Neuronal stem cell (in vitro differentiated cells): ENCODE results near the gene AFF3.

Source experiments
- DNase-seq: peaks from one replicate; pipeline ENCODE4 v3.0.0-alpha.2; 2013; ENCODE audit warnings: low spot score
- H2AFZ ChIP-seq: one replicate; pipeline ENCODE4 v1.6.1; 2013; ENCODE audit warnings: mild to moderate bottlenecking, low read length, inconsistent platforms
- H2AK5ac ChIP-seq: 2 replicates; pipeline ENCODE4 v1.6.1; 2013; ENCODE audit warnings: low read depth, mild to moderate bottlenecking, inconsistent platforms, low read length, moderate library complexity, mixed read lengths
- H2BK120ac ChIP-seq: 2 replicates; pipeline ENCODE4 v1.6.1; 2013; ENCODE audit warnings: low read depth, mild to moderate bottlenecking, inconsistent platforms, low read length, moderate library complexity, mixed read lengths
- H2BK12ac ChIP-seq: one replicate; pipeline ENCODE4 v1.6.1; 2013; ENCODE audit warnings: low read length, inconsistent platforms
- H2BK15ac ChIP-seq: 2 replicates; pipeline ENCODE4 v1.6.1; 2013; ENCODE audit warnings: mild to moderate bottlenecking, low read length, inconsistent platforms, mixed read lengths
- H2BK5ac ChIP-seq: one replicate; pipeline ENCODE4 v1.6.1; 2013; ENCODE audit warnings: inconsistent platforms, mild to moderate bottlenecking, low read length, moderate library complexity
- H3K14ac ChIP-seq: one replicate; pipeline ENCODE4 v1.6.1; 2013; ENCODE audit warnings: low read length, inconsistent platforms
- H3K18ac ChIP-seq: 2 replicates; pipeline ENCODE4 v1.6.1; 2013; ENCODE audit warnings: low read length, inconsistent platforms
- H3K23ac ChIP-seq: 2 replicates; pipeline ENCODE4 v1.6.1; 2013; ENCODE audit warnings: low read depth, mild to moderate bottlenecking, mixed read lengths, low read length, inconsistent platforms; ENCODE audit not compliant: poor library complexity
- H3K27ac ChIP-seq: replicated peaks from 3 replicates; pipeline ENCODE4 v1.5.1; 2013; ENCODE audit warnings: low read length, inconsistent platforms
- H3K27me3 ChIP-seq, 3 experiments: 2 replicates each; pipeline ENCODE4 v1.6.1; 2013; ENCODE audit warnings: low read length in 3 of 3, mild to moderate bottlenecking in 2 of 3, inconsistent platforms in 1 of 3, low read depth in 1 of 3, mixed read lengths in 1 of 3, moderate library complexity in 1 of 3; ENCODE audit not compliant: control insufficient read depth in 3 of 3, insufficient read depth in 3 of 3
- H3K36me3 ChIP-seq, 2 donors: replicated peaks in 1 of 2; 2 replicates each; pipeline ENCODE4 v1.6.1; 2013; ENCODE audit warnings: low read length in 2 of 2; ENCODE audit not compliant: control insufficient read depth in 2 of 2, insufficient read depth in 2 of 2
- H3K4ac ChIP-seq: 2 replicates; pipeline ENCODE4 v1.6.1; 2013; ENCODE audit warnings: inconsistent platforms, mild to moderate bottlenecking, low read length, moderate library complexity
- H3K4me1 ChIP-seq, 2 donors: 1 replicate in 1 of 2; 2 replicates in 1 of 2; pipeline ENCODE4 v1.6.1; 2013; ENCODE audit warnings: low read length in 2 of 2, low read depth in 1 of 2; ENCODE audit not compliant: control insufficient read depth in 2 of 2, insufficient read depth in 1 of 2
- H3K4me2 ChIP-seq: one replicate; pipeline ENCODE4 v1.6.1; 2013; ENCODE audit warnings: mild to moderate bottlenecking, low read length, inconsistent platforms; ENCODE audit not compliant: insufficient read depth, poor library complexity, severe bottlenecking
- H3K4me3 ChIP-seq, 2 donors: 2 replicates each; pipeline ENCODE4 v1.5.1; 2013; ENCODE audit warnings: low read length in 2 of 2, mild to moderate bottlenecking in 2 of 2, inconsistent platforms in 1 of 2, moderate library complexity in 1 of 2
- H3K79me1 ChIP-seq: one replicate; pipeline ENCODE4 v1.6.1; 2013; ENCODE audit warnings: low read depth, mild to moderate bottlenecking, inconsistent platforms, low read length, moderate library complexity
- H3K9ac ChIP-seq: one replicate; pipeline ENCODE4 v1.6.1; 2013; ENCODE audit warnings: mild to moderate bottlenecking, low read depth, low read length, inconsistent platforms; ENCODE audit not compliant: poor library complexity
- H3K9me3 ChIP-seq, 2 donors: replicated peaks in 1 of 2; 2 replicates each; pipeline versions ENCODE3 to v1.6.1; 2013; ENCODE audit warnings: low read length in 2 of 2, mild to moderate bottlenecking in 2 of 2, inconsistent platforms in 1 of 2, low read depth in 1 of 2, mixed read lengths in 1 of 2, moderate library complexity in 1 of 2; ENCODE audit not compliant: control insufficient read depth in 2 of 2, insufficient read depth in 1 of 2
- H4K8ac ChIP-seq: one replicate; pipeline ENCODE4 v1.6.1; 2013; ENCODE audit warnings: low read depth, mild to moderate bottlenecking, inconsistent platforms, low read length, moderate library complexity
- H4K91ac ChIP-seq: one replicate; pipeline ENCODE4 v1.6.1; 2013; ENCODE audit warnings: low read length, low read depth, mild to moderate bottlenecking, inconsistent platforms; ENCODE audit not compliant: poor library complexity
- WGBS, 2 donors: extraction: QIAGEN DNeasy Blood & Tissue Kit; methylation state at CpG; one replicate each; pipeline ENCODE4 v1.1.7; 2013; ENCODE audit warnings: missing lambda C conversion rate in 2 of 2, mixed read lengths in 1 of 2; ENCODE audit not compliant: insufficient read length in 2 of 2, insufficient replicate concordance in 1 of 2; ENCODE audit errors: extremely low coverage in 2 of 2; 5-methylcytosine and 5-hydroxymethylcytosine counted together

AFF3 gene

GRCh38 chr2:99840831-99841230 lies 301.6 kb downstream of the AFF3 start:
- Histone ChIP-seq H3K9me3 (peaks cover 0 to 2% of the 10 kb centered on the region in 2 donors), H3K79me1 (no peaks in the 10 kb centered on the region), H2BK15ac (no peak overlapping the region), H2BK120ac (no peak overlapping the region), H3K9ac (no peak overlapping the region), H3K14ac (no peak overlapping the region), H3K4ac (no peak overlapping the region), H2BK5ac (no peak overlapping the region), H3K4me3 (no peak overlapping the region), H3K27ac (no peak overlapping the region), H3K23ac (no peak overlapping the region), H3K27me3 (no peaks in the 10 kb centered on the region), H3K36me3 (no peaks in the 10 kb centered on the region), H4K8ac (no peak overlapping the region), H4K91ac (no peak overlapping the region), H3K4me2 (no peak overlapping the region), H3K18ac (no peak overlapping the region), H2AFZ (no peak overlapping the region), H3K4me1 (no peaks in the 10 kb centered on the region), H2AK5ac (no peak overlapping the region), H2BK12ac (no peak overlapping the region)
- DNase-seq, result no peak
- WGBS, 2 donors, result no CpG with 5 or more reads among the region's 3 CpGs

GRCh38 chr2:99836690-99837605 lies 305.4 kb downstream of the AFF3 start:
- Histone ChIP-seq H2AK5ac (no peak overlapping the region), H3K4me2 (no peak overlapping the region), H2AFZ (no peak overlapping the region), H3K27me3 (no peaks in the 10 kb centered on the region), H3K14ac (no peak overlapping the region), H2BK15ac (no peak overlapping the region), H3K4ac (no peak overlapping the region), H4K8ac (no peak overlapping the region), H3K18ac (no peak overlapping the region), H3K79me1 (no peaks in the 10 kb centered on the region), H3K4me3 (no peak overlapping the region), H3K27ac (no peak overlapping the region), H3K9ac (no peak overlapping the region), H3K36me3 (no peaks in the 10 kb centered on the region), H2BK120ac (no peak overlapping the region), H2BK12ac (no peak overlapping the region), H4K91ac (no peak overlapping the region), H2BK5ac (no peak overlapping the region), H3K4me1 (no peaks in the 10 kb centered on the region), H3K23ac (no peak overlapping the region), H3K9me3 (peaks cover 0 to 2% of the 10 kb centered on the region in 2 donors)
- DNase-seq, result no peak
- WGBS, 2 donors, result no CpG with 5 or more reads among the region's 6 CpGs

GRCh38 chr2:99834426-99834825 lies 308.0 kb downstream of the AFF3 start:
- Histone ChIP-seq H3K36me3 (no peaks in the 10 kb centered on the region), H3K14ac (no peak overlapping the region), H4K8ac (no peak overlapping the region), H3K4me2 (no peak overlapping the region), H3K79me1 (no peaks in the 10 kb centered on the region), H3K18ac (no peak overlapping the region), H3K27ac (no peak overlapping the region), H3K23ac (no peak overlapping the region), H2AK5ac (no peak overlapping the region), H3K4ac (no peak overlapping the region), H2BK12ac (no peak overlapping the region), H2BK120ac (no peak overlapping the region), H2BK5ac (no peak overlapping the region), H3K27me3 (no peaks in the 10 kb centered on the region), H3K4me1 (no peaks in the 10 kb centered on the region), H3K4me3 (no peak overlapping the region), H2AFZ (no peak overlapping the region), H3K9me3 (no peaks in the 10 kb centered on the region), H2BK15ac (no peak overlapping the region), H4K91ac (no peak overlapping the region), H3K9ac (no peak overlapping the region)
- no peak for DNase-seq
- WGBS, 2 donors, result no CpG with 5 or more reads among the region's 6 CpGs

GRCh38 chr2:99833586-99834201 lies 308.7 kb downstream of the AFF3 start:
- Histone ChIP-seq H3K79me1 (no peaks in the 10 kb centered on the region), H3K14ac (no peak overlapping the region), H3K4me3 (no peak overlapping the region), H3K4ac (no peak overlapping the region), H4K8ac (no peak overlapping the region), H3K23ac (no peak overlapping the region), H2AFZ (no peak overlapping the region), H3K27me3 (no peaks in the 10 kb centered on the region), H3K4me2 (no peak overlapping the region), H2BK5ac (no peak overlapping the region), H3K9me3 (no peaks in the 10 kb centered on the region), H2BK12ac (no peak overlapping the region), H3K18ac (no peak overlapping the region), H2AK5ac (no peak overlapping the region), H3K36me3 (no peaks in the 10 kb centered on the region), H3K4me1 (no peaks in the 10 kb centered on the region), H3K27ac (no peak overlapping the region), H4K91ac (no peak overlapping the region), H2BK15ac (no peak overlapping the region), H2BK120ac (no peak overlapping the region), H3K9ac (no peak overlapping the region)
- DNase-seq, result no peak
- no CpG with 5 or more reads among the region's 8 CpGs for WGBS, 2 donors
